Measurements from ENCODE around the gene OR10J5.

DNA sequence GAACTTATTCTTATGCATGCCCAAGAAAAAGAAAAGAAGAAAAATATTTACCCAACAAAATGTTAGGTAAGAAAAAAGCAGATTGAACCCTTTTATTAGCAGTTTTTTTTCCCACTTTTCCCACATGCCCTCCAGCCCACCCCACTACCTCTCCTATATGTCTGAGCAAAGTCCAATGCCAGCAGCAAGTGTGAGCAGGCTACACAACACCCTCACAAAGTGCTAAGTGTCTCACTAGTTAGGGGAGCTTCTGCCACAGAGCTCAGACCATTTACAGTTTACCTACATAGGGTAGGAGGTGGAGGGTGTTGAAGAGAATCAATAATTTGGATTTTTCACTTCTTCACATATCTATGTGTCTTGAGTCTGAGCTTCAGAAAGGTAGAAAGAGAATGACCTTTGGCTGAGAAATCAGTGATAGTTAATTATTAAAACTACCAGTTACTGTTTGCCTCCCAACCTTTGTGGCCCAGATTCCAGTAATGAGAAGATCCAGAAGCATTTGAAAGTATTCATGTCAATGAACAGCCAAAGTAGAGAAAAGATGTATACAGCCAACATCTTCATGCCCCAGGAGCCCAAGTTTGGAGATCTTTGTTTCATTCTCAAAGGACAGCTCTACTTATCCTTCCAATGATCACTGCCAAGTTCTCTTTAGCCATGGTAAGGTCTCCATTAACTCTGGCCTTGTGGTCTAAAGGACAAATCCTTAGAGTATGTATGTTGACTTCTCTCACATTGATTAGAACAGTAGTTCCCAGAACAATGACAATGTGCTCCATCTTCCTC lies 26.2 kb downstream of the OR10J5 start:
- TF ChIP-seq, protein P1, sequence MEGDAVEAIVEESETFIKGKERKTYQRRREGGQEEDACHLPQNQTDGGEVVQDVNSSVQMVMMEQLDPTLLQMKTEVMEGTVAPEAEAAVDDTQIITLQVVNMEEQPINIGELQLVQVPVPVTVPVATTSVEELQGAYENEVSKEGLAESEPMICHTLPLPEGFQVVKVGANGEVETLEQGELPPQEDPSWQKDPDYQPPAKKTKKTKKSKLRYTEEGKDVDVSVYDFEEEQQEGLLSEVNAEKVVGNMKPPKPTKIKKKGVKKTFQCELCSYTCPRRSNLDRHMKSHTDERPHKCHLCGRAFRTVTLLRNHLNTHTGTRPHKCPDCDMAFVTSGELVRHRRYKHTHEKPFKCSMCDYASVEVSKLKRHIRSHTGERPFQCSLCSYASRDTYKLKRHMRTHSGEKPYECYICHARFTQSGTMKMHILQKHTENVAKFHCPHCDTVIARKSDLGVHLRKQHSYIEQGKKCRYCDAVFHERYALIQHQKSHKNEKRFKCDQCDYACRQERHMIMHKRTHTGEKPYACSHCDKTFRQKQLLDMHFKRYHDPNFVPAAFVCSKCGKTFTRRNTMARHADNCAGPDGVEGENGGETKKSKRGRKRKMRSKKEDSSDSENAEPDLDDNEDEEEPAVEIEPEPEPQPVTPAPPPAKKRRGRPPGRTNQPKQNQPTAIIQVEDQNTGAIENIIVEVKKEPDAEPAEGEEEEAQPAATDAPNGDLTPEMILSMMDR (conservative IDR thresholded peaks at IDR 0.05; ENCODE audit: low read length): no peak
- TF ChIP-seq EZH2phosphoT487 (IDR thresholded peaks at IDR 0.05; ENCODE audit: borderline replicate concordance, low read depth, low read length): no peak

Measured in OCI-LY7 (cell line).